ENCODE results near the gene CHD9.

CHD9 gene

GRCh38 chr16:53121043-53121620, 66.3 kb downstream of the CHD9 start:
- H3K4me3 ChIP-seq (ENCODE audit: low read depth, low read length): no peak overlapping the region
- no peak for DNase-seq (ENCODE audit: low read depth)
- no peak for TF ChIP-seq CTCF (IDR thresholded peaks at IDR 0.05; ENCODE audit: insufficient read depth, low read depth, low read length, missing control alignments)

GRCh38 chr16:53121661-53122060, 66.9 kb downstream of the CHD9 start:
- TF ChIP-seq CTCF (IDR thresholded peaks at IDR 0.05; ENCODE audit: insufficient read depth, low read depth, low read length, missing control alignments): no peak
- no peak overlapping the region for H3K4me3 ChIP-seq (ENCODE audit: low read depth, low read length)
- DNase-seq (ENCODE audit: low read depth): no peak

- no peak for TF ChIP-seq CTCF (IDR thresholded peaks at IDR 0.05; ENCODE audit: insufficient read depth, low read depth, low read length, missing control alignments)
- no peak overlapping the region for H3K4me3 ChIP-seq (ENCODE audit: low read depth, low read length)
- DNase-seq (ENCODE audit: low read depth): no peak
Measured at GRCh38 chr16:53123747-53124146, 69.0 kb downstream of the CHD9 start.

GRCh38 chr16:53126390-53126789, 71.6 kb downstream of the CHD9 start:
- H3K4me3 ChIP-seq (ENCODE audit: low read depth, low read length): no peak overlapping the region
- peak; percentile 30 for DNase-seq (ENCODE audit: low read depth)

GRCh38 chr16:53129281-53130158, 74.7 kb downstream of the CHD9 start:
- DNase-seq (ENCODE audit: low read depth): no peak
- no peak for TF ChIP-seq CTCF (IDR thresholded peaks at IDR 0.05; ENCODE audit: insufficient read depth, low read depth, low read length, missing control alignments)
- H3K4me3 ChIP-seq (ENCODE audit: low read depth, low read length): peak overlapping the region; percentile 83

More at GRCh38 chr16:53126390-53126789, 71.6 kb downstream of the CHD9 start:
- no peak for TF ChIP-seq CTCF (IDR thresholded peaks at IDR 0.05; ENCODE audit: insufficient read depth, low read depth, low read length, missing control alignments)

GRCh38 chr16:53130159-53131049, 75.6 kb downstream of the CHD9 start:
- H3K4me3 ChIP-seq (ENCODE audit: low read depth, low read length): peak overlapping the region; percentile 83
- DNase-seq (ENCODE audit: low read depth): peak; percentile 97
- peak; percentile 66 for TF ChIP-seq CTCF (IDR thresholded peaks at IDR 0.05; ENCODE audit: insufficient read depth, low read depth, low read length, missing control alignments)
